Left lung (tissue), 10 donors: ENCODE data around the gene C9orf72. TPM values are rescaled to one million over a fixed set of nuclear protein-coding genes. Genes with fewer than 3 reads are reported as not detected.

Experiments
- ATAC-seq: fragments of 200-7000 bp; cut with Tn5 transposase; one replicate; pipeline ENCODE4 v1.9.1; 2020; ENCODE audit warnings: moderate library complexity
- DNase-seq, 4 donors: peaks; one replicate each; pipeline ENCODE4 v3.0.0-alpha.2; 2013 to 2020
- H3K27ac ChIP-seq, 2 donors: fragments of 200-600 bp; sonication (generic) in 1 of 2; one replicate each; pipeline versions ENCODE4 v1.5.0 to v1.8.0; 2020 to 2021
- H3K27me3 ChIP-seq, 2 donors: fragments of 200-600 bp; sonication (generic) in 1 of 2; one replicate each; pipeline versions ENCODE4 v1.5.0 to v1.8.0; 2020 to 2021
- H3K36me3 ChIP-seq, 2 donors: fragments of 200-600 bp; sonication (generic) in 1 of 2; one replicate each; pipeline versions ENCODE4 v1.5.0 to v1.8.0; 2020 to 2021
- H3K4me1 ChIP-seq, 2 donors: fragments of 200-600 bp; one replicate each; pipeline ENCODE4 v1.8.0; 2021
- H3K4me3 ChIP-seq, 2 donors: fragments of 200-600 bp; sonication (generic) in 1 of 2; one replicate each; pipeline versions ENCODE4 v1.5.0 to v1.8.0; 2020 to 2021; ENCODE audit warnings: mild to moderate bottlenecking in 1 of 2
- H3K9me3 ChIP-seq, 2 donors: fragments of 200-600 bp; sonication (generic) in 1 of 2; one replicate each; pipeline versions ENCODE4 v1.5.0 to v1.8.0; 2020 to 2021
- CTCF ChIP-seq, 2 donors: fragments of 200-600 bp; sonication (generic) in 1 of 2; IDR thresholded peaks; one replicate each; pipeline versions ENCODE4 v1.5.0 to v1.8.0; 2021; ENCODE audit warnings: antibody characterized with exemption in 2 of 2
- intact Hi-C, 2 donors: fragments of 100-400 bp; cut with DNase I; formaldehyde crosslinking; loops; one replicate each; pipeline versions ENCODE4 v1.11.2 to v1.14.2; 2022
- polyA plus RNA-seq, 6 donors: library from polyadenylated mRNA; unstranded; fragments of 120-200 nt; gene quantifications; one replicate each; pipeline ENCODE4 v1.2.1, GENCODE V29; 2013; ENCODE audit not compliant: insufficient read length in 6 of 6
- total RNA-seq, 2 donors: library from RNA; stranded (reverse); fragmentation: NEBNext Ultra II Directional; extraction: Animal tissue kit (Norgen Biotek cat#: 25700); gene quantifications; one replicate each; pipeline ENCODE4 v1.2.1, GENCODE V29; 2021
- donor health status: DM: no; HTN: yes; CAD: no.
- donor health status: DM: no; HTN: no; CAD: no.

Gene C9orf72
- total and polyA plus RNA-seq, 8 donors, result 17.1 to 32.4 (median 23.5) TPM

GRCh38 chr9:27537027-27537435 is 36.2 kb downstream of the C9orf72 start:
- DNase-seq (peak in 1 of 4 donors; percentile 37), ATAC-seq (peak; percentile 52)
- Histone ChIP-seq H3K9me3 (no peaks in the 10 kb centered on the region), H3K4me1 (peaks cover 4 to 38% of the 10 kb centered on the region in 2 donors), H3K27ac (no peak overlapping the region), H3K27me3 (no peaks in the 10 kb centered on the region), H3K4me3 (no peak overlapping the region), H3K36me3 (peaks cover 0 to 6% of the 10 kb centered on the region in 2 donors)
- intact Hi-C loops, result loop anchor here in 1 of 2 donors (10.0 kb wide), 1 partner anchor 202 kb away; no protein-coding TSS in a partner anchor
- no peak for TF ChIP-seq CTCF (IDR thresholded peaks at IDR 0.05)

- Histone ChIP-seq H3K4me3 (no peak overlapping the region), H3K4me1 (peaks cover 4 to 38% of the 10 kb centered on the region in 2 donors), H3K36me3 (peaks cover 0 to 6% of the 10 kb centered on the region in 2 donors), H3K27me3 (no peaks in the 10 kb centered on the region), H3K9me3 (no peaks in the 10 kb centered on the region), H3K27ac (no peak overlapping the region)
- intact Hi-C loops, result loop anchor here in 1 of 2 donors (10.0 kb wide), 1 partner anchor 201 kb away; no protein-coding TSS in a partner anchor
- ATAC-seq (peak; percentile 3), DNase-seq (no peak)
- TF ChIP-seq CTCF (IDR thresholded peaks at IDR 0.05), result no peak
These were observed 37.1 kb downstream of the C9orf72 start for GRCh38 chr9:27536168-27536567.

- intact Hi-C loops, result loop anchor here in 1 of 2 donors (10.0 kb wide), 1 partner anchor 201 kb away; no protein-coding TSS in a partner anchor
- no peaks in the 10 kb centered on the region for H3K9me3 ChIP-seq
- peak in 1 of 4 donors; percentile 39 for DNase-seq
These were observed 37.6 kb downstream of the C9orf72 start for GRCh38 chr9:27535701-27536118.

GRCh38 chr9:27534658-27535209 is 38.5 kb downstream of the C9orf72 start:
- ATAC-seq, result peak; percentile 62
- H3K4me1 ChIP-seq, result peaks cover 4 to 29% of the 10 kb centered on the region in 2 donors
- H3K27me3 ChIP-seq, result peaks cover 0 to 2% of the 10 kb centered on the region in 2 donors
- H3K36me3 ChIP-seq, result peaks cover 0 to 6% of the 10 kb centered on the region in 2 donors
- DNase-seq, result no peak
- TF ChIP-seq CTCF (IDR thresholded peaks at IDR 0.05), result no peak
- intact Hi-C loops, result loop anchor here in 1 of 2 donors (10.0 kb wide), 1 partner anchor 200 kb away; no protein-coding TSS in a partner anchor
- no peak overlapping the region for H3K4me3 ChIP-seq
- H3K9me3 ChIP-seq, result no peaks in the 10 kb centered on the region
- H3K27ac ChIP-seq, result peak overlapping the region in 1 of 2 donors; percentile 5

More at GRCh38 chr9:27535701-27536118, 37.6 kb downstream of the C9orf72 start:
- no peak overlapping the region for H3K4me3 ChIP-seq
- peaks cover 4 to 35% of the 10 kb centered on the region in 2 donors for H3K4me1 ChIP-seq
- H3K27ac ChIP-seq, result no peak overlapping the region
- no peaks in the 10 kb centered on the region for H3K27me3 ChIP-seq
- TF ChIP-seq CTCF (IDR thresholded peaks at IDR 0.05), result no peak
- H3K36me3 ChIP-seq, result peaks cover 0 to 6% of the 10 kb centered on the region in 2 donors
- ATAC-seq, result peak; percentile 63

- H3K27me3 ChIP-seq, result peaks cover 0 to 8% of the 10 kb centered on the region in 2 donors
- no peak for ATAC-seq
- H3K27ac ChIP-seq, result peak overlapping the region in 1 of 2 donors; percentile 5
- H3K36me3 ChIP-seq, result peaks cover 0 to 6% of the 10 kb centered on the region in 2 donors
- intact Hi-C loops, result loop anchor here in 1 of 2 donors (10.0 kb wide), 1 partner anchor 199 kb away; no protein-coding TSS in a partner anchor
- no peak for TF ChIP-seq CTCF (IDR thresholded peaks at IDR 0.05)
- H3K4me3 ChIP-seq, result no peak overlapping the region
- H3K9me3 ChIP-seq, result no peaks in the 10 kb centered on the region
- DNase-seq, result no peak
- peaks cover 4 to 30% of the 10 kb centered on the region in 2 donors for H3K4me1 ChIP-seq
These were observed 39.1 kb downstream of the C9orf72 start for GRCh38 chr9:27534131-27534530.
